Stomach smooth muscle (tissue), 2 donors: ENCODE results near the gene CARD19.
A peak's percentile ranks its signal among the peaks of the same experiment; 100 is the strongest.
"Not testable (repeated sequence)": the region's sequence is repeated elsewhere in the genome, so short reads cannot be mapped to it uniquely, and the experiment has no call there.

Experiments used
- H3K27ac ChIP-seq: one replicate; pipeline ENCODE4 v1.7.0; 2013; ENCODE audit warnings: mild to moderate bottlenecking, low read length, inconsistent platforms
- H3K27me3 ChIP-seq, 2 donors: one replicate each; pipeline ENCODE4 v1.7.0; 2013; ENCODE audit warnings: low read length in 2 of 2; ENCODE audit not compliant: insufficient read depth in 2 of 2, control insufficient read depth in 1 of 2
- H3K36me3 ChIP-seq, 2 donors: one replicate each; pipeline ENCODE4 v1.7.0; 2013; ENCODE audit warnings: low read length in 2 of 2; ENCODE audit not compliant: control insufficient read depth in 2 of 2, insufficient read depth in 2 of 2
- H3K4me1 ChIP-seq: one replicate; pipeline ENCODE4 v1.7.0; 2013; ENCODE audit warnings: low read length; ENCODE audit not compliant: control insufficient read depth, insufficient read depth
- H3K4me3 ChIP-seq, 2 donors: one replicate each; pipeline ENCODE4 v1.7.0; 2013; ENCODE audit warnings: low read length in 2 of 2
- H3K9ac ChIP-seq, 2 donors: one replicate each; pipeline ENCODE4 v1.7.0; 2013; ENCODE audit warnings: low read length in 2 of 2, mild to moderate bottlenecking in 1 of 2
- H3K9me3 ChIP-seq, 2 donors: one replicate each; pipeline ENCODE4 v1.7.0; 2013; ENCODE audit warnings: low read length in 2 of 2; ENCODE audit not compliant: control insufficient read depth in 2 of 2
- donor health status: healthy.
- donor health status: Pancreatic carcinoma.

CARD19 gene

GRCh38 chr9:93116072-93116961 is 20.3 kb downstream of the CARD19 start:
- Histone ChIP-seq H3K27ac (no peak overlapping the region), H3K4me1 (peaks cover 24% of the 10 kb centered on the region), H3K4me3 (no peak overlapping the region), H3K9me3 (no peaks in the 10 kb centered on the region), H3K27me3 (no peaks in the 10 kb centered on the region), H3K36me3 (peaks cover 7 to 12% of the 10 kb centered on the region in 2 donors), H3K9ac (no peak overlapping the region)

GRCh38 chr9:93117521-93117920 is 21.5 kb downstream of the CARD19 start:
- H3K9me3 ChIP-seq, H3K27ac ChIP-seq, H3K4me3 ChIP-seq, H3K27me3 ChIP-seq, H3K9ac ChIP-seq: not testable (repeated sequence)
- H3K4me1 ChIP-seq = peaks cover 24% of the 10 kb centered on the region
- peaks cover 7 to 17% of the 10 kb centered on the region in 2 donors for H3K36me3 ChIP-seq

GRCh38 chr9:93117924-93118862 is 22.2 kb downstream of the CARD19 start:
- Histone ChIP-seq H3K27me3 (no peaks in the 10 kb centered on the region), H3K9me3 (no peaks in the 10 kb centered on the region), H3K4me1 (peaks cover 24% of the 10 kb centered on the region), H3K27ac (no peak overlapping the region), H3K36me3 (peaks cover 6 to 19% of the 10 kb centered on the region in 2 donors), H3K4me3 (no peak overlapping the region), H3K9ac (no peak overlapping the region)

GRCh38 chr9:93118863-93119702 is 23.1 kb downstream of the CARD19 start:
- peak overlapping the region in 1 of 2 donors; percentile 49 for H3K4me3 ChIP-seq
- H3K27me3 ChIP-seq = no peaks in the 10 kb centered on the region
- peaks cover 14 to 18% of the 10 kb centered on the region in 2 donors for H3K36me3 ChIP-seq
- peak overlapping the region; percentile 60 for H3K27ac ChIP-seq
- peak overlapping the region in 1 of 2 donors; percentile 43 for H3K9ac ChIP-seq
- peaks cover 27% of the 10 kb centered on the region for H3K4me1 ChIP-seq
- no peaks in the 10 kb centered on the region for H3K9me3 ChIP-seq

- Histone ChIP-seq H3K36me3 (peaks cover 17 to 20% of the 10 kb centered on the region in 2 donors), H3K4me3 (peak overlapping the region in 1 of 2 donors; percentile 49), H3K4me1 (peaks cover 27% of the 10 kb centered on the region), H3K9me3 (no peaks in the 10 kb centered on the region), H3K27ac (peak overlapping the region; percentile 60), H3K27me3 (no peaks in the 10 kb centered on the region), H3K9ac (peak overlapping the region in 1 of 2 donors; percentile 43)
These were observed 23.6 kb downstream of the CARD19 start for GRCh38 chr9:93119703-93119952.

- peaks cover 27% of the 10 kb centered on the region for H3K4me1 ChIP-seq
- H3K27me3 ChIP-seq = no peaks in the 10 kb centered on the region
- H3K36me3 ChIP-seq = peaks cover 23 to 24% of the 10 kb centered on the region in 2 donors
- no peaks in the 10 kb centered on the region for H3K9me3 ChIP-seq
- peak overlapping the region in 1 of 2 donors; percentile 54 for H3K9ac ChIP-seq
- peak overlapping the region; percentile 21 to 49 for H3K4me3 ChIP-seq
- peak overlapping the region; percentile 79 for H3K27ac ChIP-seq
These were observed 24.2 kb downstream of the CARD19 start for GRCh38 chr9:93119953-93120845.

- Histone ChIP-seq H3K9ac (peak overlapping the region in 1 of 2 donors; percentile 54), H3K4me1 (peaks cover 33% of the 10 kb centered on the region), H3K4me3 (no peak overlapping the region), H3K36me3 (peaks cover 25 to 30% of the 10 kb centered on the region in 2 donors), H3K27me3 (no peaks in the 10 kb centered on the region), H3K27ac (peak overlapping the region; percentile 79), H3K9me3 (no peaks in the 10 kb centered on the region)
These were observed 24.9 kb downstream of the CARD19 start for GRCh38 chr9:93120846-93121315.

- Histone ChIP-seq H3K9me3 (no peaks in the 10 kb centered on the region), H3K9ac (no peak overlapping the region), H3K27ac (peak overlapping the region; percentile 79), H3K36me3 (peaks cover 25 to 34% of the 10 kb centered on the region in 2 donors), H3K4me1 (peaks cover 36% of the 10 kb centered on the region), H3K4me3 (no peak overlapping the region), H3K27me3 (no peaks in the 10 kb centered on the region)
These were observed 25.6 kb downstream of the CARD19 start for GRCh38 chr9:93121316-93122241.

- peaks cover 48% of the 10 kb centered on the region for H3K4me1 ChIP-seq
- no peak overlapping the region for H3K9ac ChIP-seq
- H3K36me3 ChIP-seq = peaks cover 25 to 34% of the 10 kb centered on the region in 2 donors
- H3K27me3 ChIP-seq = no peaks in the 10 kb centered on the region
- no peaks in the 10 kb centered on the region for H3K9me3 ChIP-seq
- no peak overlapping the region for H3K27ac ChIP-seq
- no peak overlapping the region for H3K4me3 ChIP-seq
These were observed 26.8 kb downstream of the CARD19 start for GRCh38 chr9:93122721-93123221.
